Stimulated activated CD8-positive, alpha-beta memory T cell treated with anti-CD3 and anti-CD28 coated beads, Interleukin-7, amount 100 ng/mL, for 1 hour (primary cell): ENCODE measurements around the gene ARHGEF7.
"Not testable (repeated sequence)": the region's sequence is repeated elsewhere in the genome, so short reads cannot be mapped to it uniquely, and the experiment has no call there.

Experiments
- DNase-seq, 2 donors: peaks; one replicate each; pipeline ENCODE4 v3.0.0-alpha.2; 2020; ENCODE audit warnings: low read depth in 2 of 2

Gene ARHGEF7

GRCh38 chr13:111252446-111253364 is 137.6 kb downstream of the ARHGEF7 start:
- DNase-seq: no peak

- DNase-seq: no peak
Measured at GRCh38 chr13:111253365-111253872, 138.3 kb downstream of the ARHGEF7 start.

- no peak for DNase-seq
Measured at GRCh38 chr13:111255228-111255790, 140.2 kb downstream of the ARHGEF7 start.

GRCh38 chr13:111256458-111256857 is 141.3 kb downstream of the ARHGEF7 start:
- DNase-seq: no peak

GRCh38 chr13:111256946-111257345 is 141.8 kb downstream of the ARHGEF7 start:
- no peak for DNase-seq

GRCh38 chr13:111257899-111258298 is 142.8 kb downstream of the ARHGEF7 start:
- not testable (repeated sequence) for DNase-seq

GRCh38 chr13:111258637-111259036 is 143.5 kb downstream of the ARHGEF7 start:
- no peak for DNase-seq

GRCh38 chr13:111259058-111259457 is 143.9 kb downstream of the ARHGEF7 start:
- DNase-seq: no peak

GRCh38 chr13:111261326-111261725 is 146.2 kb downstream of the ARHGEF7 start:
- DNase-seq: no peak

- no peak for DNase-seq
Measured at GRCh38 chr13:111262281-111262680, 147.2 kb downstream of the ARHGEF7 start.

- DNase-seq: no peak
Measured at GRCh38 chr13:111262715-111263114, 147.6 kb downstream of the ARHGEF7 start.

- DNase-seq: no peak
Measured at GRCh38 chr13:111263566-111263965, 148.5 kb downstream of the ARHGEF7 start.

- DNase-seq: no peak
Measured at GRCh38 chr13:111265006-111265700, 150.0 kb downstream of the ARHGEF7 start.

GRCh38 chr13:111265701-111266035 is 150.6 kb downstream of the ARHGEF7 start:
- no peak for DNase-seq

- no peak for DNase-seq
Measured at GRCh38 chr13:111267205-111267604, 152.1 kb downstream of the ARHGEF7 start.

- no peak for DNase-seq
Measured at GRCh38 chr13:111267784-111268183, 152.7 kb downstream of the ARHGEF7 start.

GRCh38 chr13:111269508-111269907 is 154.4 kb downstream of the ARHGEF7 start:
- no peak for DNase-seq

- no peak for DNase-seq
Measured at GRCh38 chr13:111270126-111270525, 155.0 kb downstream of the ARHGEF7 start.

- DNase-seq: no peak
Measured at GRCh38 chr13:111270765-111271698, 155.9 kb downstream of the ARHGEF7 start.

GRCh38 chr13:111272117-111272516 is 157.0 kb downstream of the ARHGEF7 start:
- no peak for DNase-seq

- no peak for DNase-seq
Measured at GRCh38 chr13:111275382-111275781, 160.3 kb downstream of the ARHGEF7 start.
